GM23338 (cell line): ENCODE measurements around the gene SLCO4A1.

Source experiments
- CTCF ChIP-seq, 2 experiments: fragments of 200-600 bp in 1 of 2; sonication (generic) in 1 of 2; conservative IDR thresholded peaks; 2 replicates each; pipeline versions ENCODE4 v1.5.1 to v1.6.1; 2016 to 2017; ENCODE audit warnings: antibody characterized with exemption in 2 of 2, low read depth in 2 of 2, mild to moderate bottlenecking in 2 of 2, moderate library complexity in 1 of 2
- EZH2 ChIP-seq: fragments of 200-600 bp; sonication (generic); IDR thresholded peaks from one replicate; pipeline ENCODE4 v1.8.0; 2017; ENCODE audit warnings: antibody characterized with exemption, mild to moderate bottlenecking, low read depth; ENCODE audit not compliant: unreplicated experiment
- EZH2phosphoT487 ChIP-seq: fragments of 200-600 bp; sonication (generic); IDR thresholded peaks from one replicate; pipeline ENCODE4 v1.8.1; 2018; ENCODE audit warnings: antibody characterized with exemption; ENCODE audit not compliant: unreplicated experiment

GRCh38 chr20:62605236-62605943 lies 36.9 kb upstream of the SLCO4A1 start:
- TF ChIP-seq CTCF (conservative IDR thresholded peaks at IDR 0.05; ENCODE audit: low read depth in 2 of 2) (no peak), EZH2 (no peak), EZH2phosphoT487 (no peak)
